Esophagus muscularis mucosa (tissue), 4 donors: Measurements from ENCODE around the gene MB21D2. TPM values are rescaled to one million over a fixed set of nuclear protein-coding genes. Genes with fewer than 3 reads are reported as not detected.

Source experiments
- DNase-seq: peaks from one replicate; pipeline ENCODE4 v3.0.0-alpha.2; 2017; ENCODE audit errors: extremely low spot score
- H3K27ac ChIP-seq, 4 donors: fragments of 200-600 bp; sonication (generic); replicated peaks in 1 of 4; 1 replicate in 3 of 4; 2 replicates in 1 of 4; pipeline ENCODE4 v1.5.1; 2016 to 2019; ENCODE audit warnings: mild to moderate bottlenecking in 1 of 4
- H3K27me3 ChIP-seq, 4 donors: fragments of 200-600 bp; sonication (generic); one replicate each; pipeline versions ENCODE4 v1.5.1 to v1.6.0; 2016 to 2019
- H3K36me3 ChIP-seq, 4 donors: fragments of 200-600 bp; sonication (generic); one replicate each; pipeline ENCODE4 v1.5.1; 2016 to 2019
- H3K4me1 ChIP-seq, 4 donors: fragments of 200-600 bp; sonication (generic); one replicate each; pipeline ENCODE4 v1.5.1; 2016 to 2019
- H3K4me3 ChIP-seq, 4 donors: fragments of 200-600 bp; sonication (generic); 1 replicate in 2 of 4; 2 replicates in 2 of 4; pipeline ENCODE4 v1.5.1; 2016 to 2019; ENCODE audit warnings: mild to moderate bottlenecking in 4 of 4, moderate library complexity in 1 of 4
- H3K9me3 ChIP-seq, 4 donors: fragments of 200-600 bp; sonication (generic); 1 replicate in 3 of 4; 2 replicates in 1 of 4; pipeline ENCODE4 v1.5.1; 2016 to 2019
- CTCF ChIP-seq, 3 experiments: fragments of 200-600 bp in 2 of 3; fragments of 450-650 bp in 1 of 3; sonication (generic) in 2 of 3; IDR thresholded peaks; one replicate each; pipeline ENCODE4 v1.5.1; 2017 to 2019; ENCODE audit warnings: antibody characterized with exemption in 3 of 3, mild to moderate bottlenecking in 2 of 3, moderate library complexity in 1 of 3
- EP300 ChIP-seq: sonication (generic); formaldehyde crosslinking; IDR thresholded peaks from one replicate; pipeline ENCODE4 v1.6.1; 2017; ENCODE audit warnings: antibody characterized with exemption
- POLR2A ChIP-seq: fragments of 450-650 bp; IDR thresholded peaks from one replicate; pipeline ENCODE4 v1.6.1; 2017; ENCODE audit warnings: antibody characterized with exemption, moderate library complexity, mild to moderate bottlenecking, low read depth
- POLR2AphosphoS5 ChIP-seq, 2 donors: sonication (generic); formaldehyde crosslinking; IDR thresholded peaks; one replicate each; pipeline ENCODE4 v1.6.1; 2017; ENCODE audit warnings: antibody characterized with exemption in 2 of 2
- WGBS: methylation state at CpG from one replicate; pipeline ENCODE4 v1.1.5; 2018; 5-methylcytosine and 5-hydroxymethylcytosine counted together
- intact Hi-C: fragments of 100-400 bp; cut with DNase I; formaldehyde crosslinking; loops from one replicate; pipeline ENCODE4 v1.15.1; 2023
- total RNA-seq, 4 donors: library from RNA; depleted of rRNA; stranded (reverse); fragments of >200 nt; gene quantifications; one replicate each; pipeline versions ENCODE4 v1.1.0 to v1.2.1, GENCODE V29; 2016

Gene MB21D2
- total RNA-seq, 4 donors from 2014 or later, result 5.4 to 11.5 (median 8.2) TPM

GRCh38 chr3:192845526-192845855 is 72.2 kb downstream of the MB21D2 start:
- H3K4me3 ChIP-seq, result no peak overlapping the region
- no peaks in the 10 kb centered on the region for H3K36me3 ChIP-seq
- peaks cover 11 to 63% (median 40%) of the 10 kb centered on the region in 4 donors for H3K4me1 ChIP-seq
- no peak for DNase-seq
- no peaks in the 10 kb centered on the region for H3K9me3 ChIP-seq
- no peak for TF ChIP-seq POLR2AphosphoS5 (IDR thresholded peaks at IDR 0.05)
- no peak for TF ChIP-seq POLR2A
- no peak for TF ChIP-seq CTCF (IDR thresholded peaks at IDR 0.05)
- TF ChIP-seq EP300, result no peak
- intact Hi-C loops, result no loop called here
- H3K27me3 ChIP-seq, result no peaks in the 10 kb centered on the region
- WGBS, result 94% methylated on average over 4 of the region's 4 CpGs
- H3K27ac ChIP-seq, result no peak overlapping the region

GRCh38 chr3:192844836-192845525 is 72.7 kb downstream of the MB21D2 start:
- 90% methylated on average over 9 of the region's 9 CpGs for WGBS
- Histone ChIP-seq H3K9me3 (no peaks in the 10 kb centered on the region), H3K27ac (no peak overlapping the region), H3K4me1 (peaks cover 11 to 58% (median 39%) of the 10 kb centered on the region in 4 donors), H3K36me3 (no peaks in the 10 kb centered on the region), H3K27me3 (no peaks in the 10 kb centered on the region), H3K4me3 (no peak overlapping the region)
- intact Hi-C loops, result no loop called here
- no peak for DNase-seq
- TF ChIP-seq POLR2AphosphoS5 (IDR thresholded peaks at IDR 0.05) (no peak), CTCF (IDR thresholded peaks at IDR 0.05) (no peak)

GRCh38 chr3:192844486-192844765 is 73.2 kb downstream of the MB21D2 start:
- 90% methylated on average over 2 of the region's 2 CpGs for WGBS
- Histone ChIP-seq H3K36me3 (no peaks in the 10 kb centered on the region), H3K4me1 (peaks cover 11 to 54% (median 39%) of the 10 kb centered on the region in 4 donors), H3K4me3 (no peak overlapping the region), H3K27ac (no peak overlapping the region), H3K27me3 (no peaks in the 10 kb centered on the region), H3K9me3 (no peaks in the 10 kb centered on the region)
- no peak for DNase-seq
- intact Hi-C loops, result no loop called here
- no peak for TF ChIP-seq CTCF (IDR thresholded peaks at IDR 0.05)
- no peak for TF ChIP-seq POLR2A
- no peak for TF ChIP-seq POLR2AphosphoS5 (IDR thresholded peaks at IDR 0.05)

- Histone ChIP-seq H3K36me3 (no peaks in the 10 kb centered on the region), H3K4me1 (peaks cover 11 to 52% (median 36%) of the 10 kb centered on the region in 4 donors), H3K27ac (no peak overlapping the region), H3K27me3 (no peaks in the 10 kb centered on the region), H3K4me3 (no peak overlapping the region), H3K9me3 (no peaks in the 10 kb centered on the region)
- no peak for DNase-seq
- no peak for TF ChIP-seq POLR2AphosphoS5 (IDR thresholded peaks at IDR 0.05)
- TF ChIP-seq EP300, result no peak
- no peak for TF ChIP-seq CTCF (IDR thresholded peaks at IDR 0.05)
- TF ChIP-seq POLR2A, result no peak
- intact Hi-C loops, result no loop called here
- WGBS, result 80% methylated on average over 10 of the region's 10 CpGs
Observed at GRCh38 chr3:192843723-192844485, 73.8 kb downstream of the MB21D2 start.

- Histone ChIP-seq H3K4me3 (no peak overlapping the region), H3K27me3 (no peaks in the 10 kb centered on the region), H3K36me3 (no peaks in the 10 kb centered on the region), H3K4me1 (peaks cover 11 to 45% (median 29%) of the 10 kb centered on the region in 4 donors), H3K27ac (no peak overlapping the region), H3K9me3 (no peaks in the 10 kb centered on the region)
- no peak for DNase-seq
- WGBS, result 86% methylated on average over 2 of the region's 2 CpGs
- TF ChIP-seq POLR2AphosphoS5 (IDR thresholded peaks at IDR 0.05), result no peak
- TF ChIP-seq EP300, result no peak
- TF ChIP-seq POLR2A, result no peak
- TF ChIP-seq CTCF (IDR thresholded peaks at IDR 0.05), result no peak
- intact Hi-C loops, result no loop called here
Observed at GRCh38 chr3:192843119-192843518, 74.5 kb downstream of the MB21D2 start.
